H1 (cell line): ENCODE measurements around the gene DNAI2. TPM values are rescaled to one million over a fixed set of nuclear protein-coding genes. Genes with fewer than 3 reads are reported as not detected.

Experiments used
- CHD2 ChIP-seq: IDR thresholded peaks from 2 replicates; pipeline ENCODE4 v1.6.1; 2012; ENCODE audit warnings: low read length, improper control_type of control experiment
- CHD7 ChIP-seq: fragments of 300-600 bp; sonication (generic); IDR thresholded peaks from 2 replicates; pipeline ENCODE4 v1.7.1; 2012; ENCODE audit warnings: low read length, moderate library complexity, mild to moderate bottlenecking, inconsistent platforms; ENCODE audit not compliant: insufficient replicate concordance
- CTBP2 ChIP-seq: IDR thresholded peaks from 2 replicates; pipeline ENCODE4 v1.7.0; 2011; ENCODE audit warnings: borderline replicate concordance, mild to moderate bottlenecking, moderate library complexity, mixed read lengths, low read length; ENCODE audit not compliant: insufficient read depth, insufficient read length
- polyA plus RNA-seq, 7 experiments: library from polyadenylated mRNA; depleted of rRNA in 3 of 7; stranded (reverse) in 5 of 7; unstranded in 2 of 7; fragments of >200 nt in 5 of 7; fragments of 200-250 nt in 2 of 7; gene quantifications; 1 replicate in 5 of 7; 2 replicates in 1 of 7; 4 replicates in 1 of 7; pipeline versions ENCODE4 v1.2.1 to v1.2.3, GENCODE V29; 2011 to 2013; ENCODE audit warnings: missing spikeins in 2 of 7, mixed read lengths in 2 of 7
- total RNA-seq: library from RNA; stranded (reverse); fragmentation: NEBNext Ultra II Directional; extraction: Animal tissue kit (Norgen Biotek cat#: 25700); gene quantifications from 2 replicates; pipeline ENCODE4 v1.2.1, GENCODE V29; 2021

The DNAI2 gene
- total and polyA plus RNA-seq, 2 of the 8 experiments (the other 6 are each of a cell fraction or from before 2014, with no cell fraction given): 0.08 to 0.15 TPM

GRCh38 chr17:74355065-74355464, 81.0 kb downstream of the DNAI2 start (continued):
- no peak for TF ChIP-seq CHD7
- TF ChIP-seq CHD2: no peak
- TF ChIP-seq CTBP2: no peak
